ENCODE data around the gene POLR2C.

GRCh38 chr16:57424583-57424982, 37.9 kb upstream of the POLR2C start:
- TF ChIP-seq CTCF (IDR thresholded peaks at IDR 0.05; ENCODE audit: low read depth, low read length): no peak
- TF ChIP-seq EZH2phosphoT487 (IDR thresholded peaks at IDR 0.05; ENCODE audit: low read depth): no peak

Measured in OCI-LY3 (cell line).